Stomach (tissue), 4 donors: ENCODE measurements around the gene ELMO3.

ENCODE experiments used
- POLR2A ChIP-seq, 4 donors: fragments of 450-650 bp; IDR thresholded peaks; one replicate each; pipeline ENCODE4 v1.6.1; 2016; ENCODE audit warnings: antibody characterized with exemption in 4 of 4, control low read depth in 2 of 4, mild to moderate bottlenecking in 1 of 4, moderate library complexity in 1 of 4
- TF ChIP-seq, protein P1 (sequence below), 7 experiments: fragments of 450-650 bp in 4 of 7; fragments of 200-600 bp in 3 of 7; sonication (generic) in 3 of 7; IDR thresholded peaks; one replicate each; pipeline ENCODE4 v1.5.1; 2016 to 2019; ENCODE audit warnings: antibody characterized with exemption in 7 of 7, control low read depth in 2 of 7, mild to moderate bottlenecking in 1 of 7

GRCh38 chr16:67167588-67167987 lies 31.3 kb upstream of the ELMO3 start:
- TF ChIP-seq, protein P1, sequence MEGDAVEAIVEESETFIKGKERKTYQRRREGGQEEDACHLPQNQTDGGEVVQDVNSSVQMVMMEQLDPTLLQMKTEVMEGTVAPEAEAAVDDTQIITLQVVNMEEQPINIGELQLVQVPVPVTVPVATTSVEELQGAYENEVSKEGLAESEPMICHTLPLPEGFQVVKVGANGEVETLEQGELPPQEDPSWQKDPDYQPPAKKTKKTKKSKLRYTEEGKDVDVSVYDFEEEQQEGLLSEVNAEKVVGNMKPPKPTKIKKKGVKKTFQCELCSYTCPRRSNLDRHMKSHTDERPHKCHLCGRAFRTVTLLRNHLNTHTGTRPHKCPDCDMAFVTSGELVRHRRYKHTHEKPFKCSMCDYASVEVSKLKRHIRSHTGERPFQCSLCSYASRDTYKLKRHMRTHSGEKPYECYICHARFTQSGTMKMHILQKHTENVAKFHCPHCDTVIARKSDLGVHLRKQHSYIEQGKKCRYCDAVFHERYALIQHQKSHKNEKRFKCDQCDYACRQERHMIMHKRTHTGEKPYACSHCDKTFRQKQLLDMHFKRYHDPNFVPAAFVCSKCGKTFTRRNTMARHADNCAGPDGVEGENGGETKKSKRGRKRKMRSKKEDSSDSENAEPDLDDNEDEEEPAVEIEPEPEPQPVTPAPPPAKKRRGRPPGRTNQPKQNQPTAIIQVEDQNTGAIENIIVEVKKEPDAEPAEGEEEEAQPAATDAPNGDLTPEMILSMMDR (IDR thresholded peaks at IDR 0.05) = no peak
- no peak for TF ChIP-seq POLR2A (IDR thresholded peaks at IDR 0.05)
